ENCODE results near the gene MAN2A2.

Gene MAN2A2

DNA sequence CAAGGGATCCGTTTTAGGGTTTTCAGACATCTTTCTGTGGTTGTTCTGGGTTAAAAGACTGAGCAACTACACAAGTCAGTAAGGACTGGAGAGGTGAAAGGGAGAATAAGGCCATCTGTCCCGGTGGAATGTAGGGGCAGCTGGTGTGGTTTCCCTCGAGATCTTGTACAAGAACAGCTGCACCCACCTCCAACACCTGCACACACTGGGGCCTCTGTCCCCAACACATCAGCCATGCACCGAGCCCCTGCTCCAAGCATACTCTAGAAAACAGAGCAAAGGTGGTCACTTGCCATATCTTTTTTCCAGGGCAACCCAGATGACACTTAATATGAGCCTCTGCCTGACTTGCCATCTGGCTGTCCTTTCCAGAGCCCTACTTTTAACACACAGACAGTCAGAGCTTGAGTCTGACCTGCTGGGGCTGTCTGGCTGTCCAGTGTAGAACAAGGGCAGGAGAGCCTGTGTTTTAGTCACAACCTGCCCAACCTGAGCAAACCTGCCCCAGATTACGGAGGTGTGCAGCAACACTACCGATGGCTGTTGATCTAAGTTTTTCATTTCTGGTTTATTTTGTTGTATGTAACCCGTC lies 12.2 kb downstream of the MAN2A2 start:
- TF ChIP-seq, protein P1, sequence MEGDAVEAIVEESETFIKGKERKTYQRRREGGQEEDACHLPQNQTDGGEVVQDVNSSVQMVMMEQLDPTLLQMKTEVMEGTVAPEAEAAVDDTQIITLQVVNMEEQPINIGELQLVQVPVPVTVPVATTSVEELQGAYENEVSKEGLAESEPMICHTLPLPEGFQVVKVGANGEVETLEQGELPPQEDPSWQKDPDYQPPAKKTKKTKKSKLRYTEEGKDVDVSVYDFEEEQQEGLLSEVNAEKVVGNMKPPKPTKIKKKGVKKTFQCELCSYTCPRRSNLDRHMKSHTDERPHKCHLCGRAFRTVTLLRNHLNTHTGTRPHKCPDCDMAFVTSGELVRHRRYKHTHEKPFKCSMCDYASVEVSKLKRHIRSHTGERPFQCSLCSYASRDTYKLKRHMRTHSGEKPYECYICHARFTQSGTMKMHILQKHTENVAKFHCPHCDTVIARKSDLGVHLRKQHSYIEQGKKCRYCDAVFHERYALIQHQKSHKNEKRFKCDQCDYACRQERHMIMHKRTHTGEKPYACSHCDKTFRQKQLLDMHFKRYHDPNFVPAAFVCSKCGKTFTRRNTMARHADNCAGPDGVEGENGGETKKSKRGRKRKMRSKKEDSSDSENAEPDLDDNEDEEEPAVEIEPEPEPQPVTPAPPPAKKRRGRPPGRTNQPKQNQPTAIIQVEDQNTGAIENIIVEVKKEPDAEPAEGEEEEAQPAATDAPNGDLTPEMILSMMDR (IDR thresholded peaks at IDR 0.05; ENCODE audit: control insufficient read depth, extremely low read depth, insufficient read depth), result no peak
- DNase-seq (ENCODE audit: low read depth), result no peak
- H3K4me3 ChIP-seq (ENCODE audit: low read depth, low read length), result no peak overlapping the region

DNA sequence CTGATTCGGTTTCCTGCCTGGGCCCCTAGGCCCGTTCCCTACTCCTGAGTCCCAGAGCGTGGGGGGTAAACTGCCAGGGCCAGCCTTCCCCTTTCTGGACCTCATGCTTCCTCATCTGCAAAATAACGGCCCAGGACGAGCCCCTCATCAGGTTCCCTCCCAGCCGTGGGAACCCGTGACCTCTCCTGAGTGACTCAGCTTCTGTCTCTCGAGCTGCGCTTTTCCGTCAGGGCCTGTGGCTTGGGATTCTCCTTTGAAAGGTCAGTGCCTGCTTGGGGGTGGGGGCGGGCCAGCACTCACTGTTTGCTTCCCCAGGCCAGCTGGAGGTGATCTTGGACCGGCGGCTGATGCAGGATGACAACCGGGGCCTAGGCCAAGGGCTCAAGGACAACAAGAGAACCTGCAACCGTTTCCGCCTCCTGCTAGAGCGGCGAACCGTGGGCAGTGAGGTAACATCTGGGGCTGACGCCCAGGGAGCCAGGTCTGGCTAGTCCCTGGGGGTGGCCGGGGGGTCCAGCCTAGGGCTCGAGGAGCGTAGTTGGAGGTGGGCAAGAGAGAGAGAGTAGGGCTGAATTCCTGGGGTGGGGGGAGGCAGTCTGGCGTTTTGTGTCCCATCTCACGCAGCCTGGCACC lies 12.8 kb downstream of the MAN2A2 start:
- DNase-seq (ENCODE audit: low read depth), result no peak
- TF ChIP-seq, protein P1 (IDR thresholded peaks at IDR 0.05; ENCODE audit: control insufficient read depth, extremely low read depth, insufficient read depth), result no peak
- H3K4me3 ChIP-seq (ENCODE audit: low read depth, low read length), result no peak overlapping the region

DNA sequence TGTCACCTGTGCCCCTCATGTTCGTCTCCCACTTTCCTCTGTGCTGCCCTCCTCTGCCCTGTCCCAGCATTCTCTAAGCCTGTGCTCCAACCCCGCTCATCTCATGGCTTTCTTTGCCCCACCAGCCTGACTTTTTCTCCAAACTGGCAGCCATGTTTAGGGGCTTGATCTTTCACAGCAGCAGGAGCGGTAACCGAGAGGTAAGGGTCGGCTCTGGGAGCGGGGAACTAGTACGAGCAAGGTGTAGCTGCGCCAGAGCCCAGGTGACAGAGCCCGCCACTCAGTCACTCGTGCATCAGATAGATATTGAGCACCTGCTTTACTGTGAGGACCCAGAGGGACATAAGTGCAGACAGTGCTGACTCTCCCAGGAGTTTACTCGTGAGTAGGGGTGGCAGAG lies 13.4 kb downstream of the MAN2A2 start:
- DNase-seq (ENCODE audit: low read depth), result no peak
- TF ChIP-seq, protein P1 (IDR thresholded peaks at IDR 0.05; ENCODE audit: control insufficient read depth, extremely low read depth, insufficient read depth), result no peak
- no peak overlapping the region for H3K4me3 ChIP-seq (ENCODE audit: low read depth, low read length)

DNA sequence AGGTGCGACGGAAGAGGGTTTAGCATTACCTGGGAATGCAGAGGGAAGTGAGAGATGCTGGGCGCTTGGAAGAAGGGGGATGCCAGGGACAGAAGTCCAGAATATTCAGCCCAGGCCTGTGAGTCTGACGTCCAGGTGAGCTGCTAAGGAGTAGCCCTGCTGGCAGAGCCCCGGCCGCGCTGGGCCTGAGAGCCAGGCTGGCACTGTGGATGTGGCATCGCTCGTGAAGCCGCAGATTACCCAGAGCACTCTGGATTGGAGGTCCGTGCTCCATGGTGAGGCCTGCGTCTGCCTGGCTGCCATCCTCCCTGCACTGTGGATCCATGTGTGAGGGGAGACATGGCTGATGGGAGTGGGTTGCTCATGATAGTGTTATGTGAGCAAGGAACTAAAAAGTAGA lies 14.5 kb downstream of the MAN2A2 start:
- TF ChIP-seq, protein P1 (IDR thresholded peaks at IDR 0.05; ENCODE audit: control insufficient read depth, extremely low read depth, insufficient read depth), result no peak
- no peak for DNase-seq (ENCODE audit: low read depth)
- no peak overlapping the region for H3K4me3 ChIP-seq (ENCODE audit: low read depth, low read length)

DNA sequence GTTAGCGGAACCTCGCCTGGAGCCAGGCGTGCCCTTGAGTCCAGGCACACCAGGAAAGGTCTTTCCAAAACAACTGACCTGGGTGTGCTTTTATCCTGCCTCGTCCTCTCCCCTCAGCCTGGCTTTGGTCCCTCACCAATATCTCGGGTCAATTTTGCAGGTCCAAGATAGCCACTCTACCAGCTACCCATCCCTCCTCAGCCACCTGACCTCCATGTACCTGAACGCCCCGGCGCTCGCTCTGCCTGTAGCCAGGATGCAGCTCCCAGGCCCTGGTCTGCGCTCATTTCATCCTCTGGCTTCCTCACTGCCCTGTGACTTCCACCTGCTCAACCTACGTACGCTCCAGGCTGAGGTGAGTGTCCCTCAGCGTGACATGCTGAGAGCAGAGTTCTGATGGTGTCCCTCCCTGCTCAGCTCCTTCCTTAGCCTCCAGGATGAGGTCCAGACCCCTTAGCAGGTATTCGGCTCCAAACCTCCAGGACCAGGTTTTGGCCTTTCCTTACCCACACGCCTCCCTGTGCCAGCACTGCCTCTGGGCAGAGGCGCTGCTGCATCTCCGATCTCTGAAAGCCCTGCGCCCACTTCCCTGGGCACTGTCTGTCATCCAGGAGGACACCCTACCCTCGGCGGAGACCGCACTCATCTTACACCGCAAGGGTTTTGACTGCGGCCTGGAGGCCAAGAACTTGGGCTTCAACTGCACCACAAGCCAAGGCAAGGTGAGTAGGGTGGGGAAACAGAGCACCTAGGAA lies 15.1 kb downstream of the MAN2A2 start:
- DNase-seq (ENCODE audit: low read depth), result no peak
- no peak overlapping the region for H3K4me3 ChIP-seq (ENCODE audit: low read depth, low read length)
- TF ChIP-seq, protein P1 (IDR thresholded peaks at IDR 0.05; ENCODE audit: control insufficient read depth, extremely low read depth, insufficient read depth), result no peak

DNA sequence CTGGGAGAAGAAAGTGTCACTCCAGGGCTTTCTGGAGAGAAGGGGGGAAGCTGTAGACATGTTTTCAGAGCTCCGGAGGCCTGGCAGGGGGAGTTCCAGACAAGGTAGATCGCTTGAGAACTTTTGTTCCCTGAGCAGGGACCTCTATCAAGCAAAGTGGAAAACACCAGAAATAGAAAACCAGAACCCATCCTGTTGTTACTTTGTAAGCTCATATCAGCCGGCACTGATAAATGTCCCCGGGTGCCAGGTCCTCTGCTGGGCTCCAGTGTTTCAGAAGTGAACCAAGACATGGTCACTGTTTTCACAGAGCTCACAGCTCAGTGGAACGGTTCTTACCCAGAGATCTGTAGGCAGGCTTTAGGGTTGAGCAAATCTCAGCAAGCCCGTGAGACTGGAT lies 15.7 kb downstream of the MAN2A2 start:
- H3K4me3 ChIP-seq (ENCODE audit: low read depth, low read length), result no peak overlapping the region
- DNase-seq (ENCODE audit: low read depth), result no peak
- TF ChIP-seq, protein P1 (IDR thresholded peaks at IDR 0.05; ENCODE audit: control insufficient read depth, extremely low read depth, insufficient read depth), result no peak

Measured in LNCaP clone FGC (cell line).